T-helper 1 cell treated with Interleukin-12 subunit alpha and Interleukin-12 subunit beta and Interleukin-4 antibody, amounts not matched to agents 30 μg/mL and 1 μg/mL, for 36 hours (primary cell): ENCODE data around the gene SLC9A2.

Experiments
- H3K27ac Mint-ChIP-seq: one replicate; pipeline ENCODE4 v1.8.0; 2021; ENCODE audit warnings: mild to moderate bottlenecking, mixed read lengths
- H3K27me3 Mint-ChIP-seq: one replicate; pipeline ENCODE4 v1.8.0; 2021; ENCODE audit warnings: low read depth, mixed read lengths
- H3K36me3 Mint-ChIP-seq: one replicate; pipeline ENCODE4 v1.8.0; 2021; ENCODE audit warnings: low read depth, mixed read lengths
- H3K4me1 Mint-ChIP-seq: one replicate; pipeline ENCODE4 v1.8.0; 2021; ENCODE audit warnings: low read depth, mixed read lengths
- H3K4me3 Mint-ChIP-seq: one replicate; pipeline ENCODE4 v1.8.0; 2021; ENCODE audit warnings: mild to moderate bottlenecking, moderate library complexity, mixed read lengths
- H3K9me3 Mint-ChIP-seq: one replicate; pipeline ENCODE4 v1.8.0; 2021; ENCODE audit warnings: mixed read lengths

Gene SLC9A2

DNA sequence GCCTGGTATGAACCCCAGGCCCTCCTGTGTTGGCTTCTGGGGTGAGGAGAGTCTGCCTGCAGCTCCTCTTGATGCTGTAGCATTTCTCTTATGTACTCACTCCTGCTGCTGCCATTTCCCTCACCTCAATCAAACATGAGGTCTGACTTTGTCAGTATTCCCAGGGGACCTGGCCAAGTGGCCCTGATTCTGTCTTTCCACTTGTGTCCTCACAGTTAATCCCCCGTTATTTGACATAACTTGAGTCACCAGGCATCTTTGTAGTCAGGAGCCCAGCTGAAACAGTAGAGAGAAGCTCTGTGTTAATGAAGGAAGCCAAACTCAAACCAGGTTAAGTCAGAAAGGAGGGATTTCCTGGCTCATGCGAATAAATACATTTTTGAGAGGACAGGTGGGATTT, 55.0 kb downstream of the SLC9A2 start:
- Mint-ChIP-seq H3K36me3 (no peaks in the 10 kb centered on the region), H3K4me3 (no peak overlapping the region), H3K27me3 (peaks cover 6% of the 10 kb centered on the region), H3K9me3 (no peaks in the 10 kb centered on the region), H3K27ac (no peak overlapping the region), H3K4me1 (no peaks in the 10 kb centered on the region)

DNA sequence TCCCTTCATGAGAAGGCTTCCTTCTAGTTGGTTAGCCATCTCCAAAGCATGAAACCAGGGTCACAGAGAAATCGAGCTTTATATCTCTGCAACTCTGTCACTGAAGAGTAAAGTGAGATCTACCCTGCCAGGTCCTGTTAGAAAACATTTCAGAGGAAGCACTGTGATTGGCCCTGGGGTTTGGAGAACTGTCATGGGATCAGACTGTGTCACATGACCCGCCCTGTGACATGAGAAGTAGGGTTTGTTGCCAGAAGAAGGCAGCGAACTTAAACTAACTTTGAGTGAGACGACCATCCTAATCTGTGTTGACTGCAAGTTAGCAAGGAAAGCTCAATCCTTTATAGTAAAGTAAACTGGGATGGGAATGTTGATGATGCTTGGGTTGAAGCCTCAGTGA, 55.5 kb downstream of the SLC9A2 start:
- no peaks in the 10 kb centered on the region for H3K9me3 Mint-ChIP-seq
- H3K4me3 Mint-ChIP-seq, result no peak overlapping the region
- no peaks in the 10 kb centered on the region for H3K36me3 Mint-ChIP-seq
- H3K27me3 Mint-ChIP-seq, result peaks cover 10% of the 10 kb centered on the region
- H3K4me1 Mint-ChIP-seq, result no peaks in the 10 kb centered on the region
- no peak overlapping the region for H3K27ac Mint-ChIP-seq

DNA sequence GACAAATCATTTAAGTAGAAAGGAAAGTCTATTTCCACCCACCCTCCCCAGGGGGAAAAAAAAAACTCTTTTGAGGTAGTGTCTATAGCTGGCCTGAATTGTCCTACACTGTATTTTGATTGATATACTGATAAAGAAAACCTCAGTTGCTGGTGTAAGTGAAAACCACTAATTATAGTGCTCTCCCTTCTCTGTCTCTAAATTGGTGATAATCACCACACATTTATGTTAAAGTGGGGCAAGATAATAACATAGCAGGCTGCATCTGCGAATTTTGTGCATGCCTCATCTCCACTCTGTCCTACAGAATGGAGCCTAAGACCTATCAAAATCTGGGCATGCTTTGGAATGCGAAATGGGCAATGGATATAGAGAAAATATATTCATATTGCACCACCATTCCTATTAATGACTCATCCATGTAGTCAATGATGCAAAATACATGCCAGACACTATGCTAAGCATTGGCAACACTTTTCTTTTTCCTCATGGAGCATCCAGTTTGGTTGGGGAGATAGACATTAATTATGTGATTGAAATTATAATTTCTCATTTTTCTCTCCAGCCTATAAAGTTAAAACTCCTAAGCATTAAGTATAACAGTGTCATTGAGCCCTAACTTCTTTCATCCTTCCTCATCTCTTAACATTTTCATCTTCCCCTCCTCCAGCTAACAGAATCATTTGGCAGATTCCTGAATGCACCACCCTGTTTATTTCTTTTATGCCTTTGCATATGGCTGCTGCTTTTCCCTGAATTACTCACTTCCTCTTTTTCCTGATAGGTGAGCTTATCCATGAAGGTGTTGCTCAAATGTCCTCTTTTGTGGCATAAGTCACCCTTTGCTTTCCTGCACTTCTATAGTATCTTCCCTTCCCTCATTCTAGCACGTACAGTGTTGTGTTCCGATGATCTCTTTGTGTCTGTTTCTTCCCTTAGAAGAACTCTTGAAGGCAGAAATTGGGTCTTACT, 58.2 kb downstream of the SLC9A2 start:
- Mint-ChIP-seq H3K27ac (no peak overlapping the region), H3K9me3 (no peaks in the 10 kb centered on the region), H3K27me3 (peaks cover 17% of the 10 kb centered on the region), H3K36me3 (no peaks in the 10 kb centered on the region), H3K4me3 (no peak overlapping the region), H3K4me1 (no peaks in the 10 kb centered on the region)

DNA sequence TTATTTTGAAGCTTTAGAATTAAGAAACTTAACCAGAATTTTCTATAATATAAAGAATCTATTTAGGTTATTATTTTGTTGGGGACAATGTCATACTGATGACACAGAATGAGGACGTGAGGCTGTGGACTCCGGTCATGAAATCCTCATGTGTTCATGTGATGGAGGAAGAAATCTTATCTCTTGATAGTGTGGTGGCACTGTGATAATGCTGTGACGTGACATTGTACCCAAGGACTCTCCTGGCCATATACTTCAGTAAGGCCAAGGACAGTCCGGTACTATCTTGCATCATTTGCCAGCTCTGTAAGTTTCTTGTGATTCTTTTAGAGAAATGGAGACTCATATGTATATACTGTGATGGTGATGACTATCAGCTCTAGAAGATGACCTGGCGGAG, 59.1 kb downstream of the SLC9A2 start:
- H3K4me1 Mint-ChIP-seq, result no peaks in the 10 kb centered on the region
- no peak overlapping the region for H3K27ac Mint-ChIP-seq
- no peaks in the 10 kb centered on the region for H3K36me3 Mint-ChIP-seq
- peaks cover 17% of the 10 kb centered on the region for H3K27me3 Mint-ChIP-seq
- H3K9me3 Mint-ChIP-seq, result no peaks in the 10 kb centered on the region
- no peak overlapping the region for H3K4me3 Mint-ChIP-seq

DNA sequence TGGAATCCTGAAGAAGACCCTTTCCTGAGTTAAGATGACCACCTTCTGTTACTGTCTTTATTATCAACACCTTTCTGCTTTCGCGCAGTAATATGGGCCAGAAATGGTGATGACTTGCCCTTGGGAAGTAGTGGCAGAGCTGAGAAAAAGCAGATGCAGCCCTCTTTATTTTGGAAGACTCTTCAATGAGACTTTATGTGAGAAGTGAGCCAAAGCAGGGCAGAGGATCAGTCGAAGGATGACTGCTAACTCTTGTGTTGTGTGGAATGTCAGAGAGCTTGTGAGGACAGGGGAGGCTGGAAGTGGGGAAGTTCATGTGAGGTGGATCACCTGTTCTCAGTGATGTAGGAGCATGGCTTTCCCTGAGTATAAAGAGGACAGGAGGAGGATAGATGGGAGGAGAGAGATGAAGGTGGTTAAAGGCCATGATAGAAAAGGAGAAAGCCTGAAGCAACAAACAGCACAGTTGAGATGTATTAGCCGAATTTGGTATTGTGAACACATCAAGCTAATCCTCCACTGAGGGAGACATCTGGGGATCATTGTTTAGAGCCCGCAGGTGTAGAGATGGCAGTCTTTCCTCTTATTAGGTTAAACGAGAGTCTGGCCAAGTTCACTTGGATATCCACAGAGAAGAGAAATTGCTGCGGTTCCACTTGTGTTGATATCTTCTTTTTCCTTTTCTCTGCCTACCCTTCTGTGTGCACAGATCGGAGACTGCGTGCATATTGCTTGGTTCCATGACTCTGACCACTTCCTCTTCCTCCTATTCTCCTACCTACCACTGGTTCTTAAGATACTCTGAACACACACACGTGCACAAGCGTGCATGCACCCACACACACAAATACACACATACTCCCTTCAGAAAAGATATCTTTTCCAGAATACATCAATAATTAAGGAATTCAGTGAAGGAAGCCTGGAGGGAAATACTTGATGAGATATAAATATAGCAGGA, 67.4 kb downstream of the SLC9A2 start:
- Mint-ChIP-seq H3K27me3 (peaks cover 7% of the 10 kb centered on the region), H3K27ac (no peak overlapping the region), H3K9me3 (no peaks in the 10 kb centered on the region), H3K36me3 (no peaks in the 10 kb centered on the region), H3K4me3 (no peak overlapping the region), H3K4me1 (no peaks in the 10 kb centered on the region)

DNA sequence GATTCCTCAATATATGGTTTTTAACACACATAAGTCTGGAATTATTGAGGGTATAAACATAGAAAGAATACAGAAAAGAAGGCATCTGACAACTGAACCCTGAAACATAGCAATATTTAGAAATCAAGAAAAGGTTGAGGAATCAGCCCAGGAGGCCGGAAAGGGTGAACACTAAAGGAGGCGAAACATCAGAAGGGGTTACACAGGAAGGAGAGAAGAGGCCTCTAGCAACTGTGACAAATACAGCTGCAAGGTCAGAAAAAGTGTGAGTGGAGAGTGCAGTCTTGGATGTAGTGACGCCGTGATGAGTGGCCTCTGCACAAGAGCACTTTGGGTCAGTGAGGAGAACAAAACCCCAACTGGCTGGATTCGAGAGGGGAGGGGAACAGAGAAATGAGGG, 70.7 kb downstream of the SLC9A2 start:
- H3K4me3 Mint-ChIP-seq, result no peak overlapping the region
- no peak overlapping the region for H3K27ac Mint-ChIP-seq
- no peaks in the 10 kb centered on the region for H3K9me3 Mint-ChIP-seq
- peaks cover 10% of the 10 kb centered on the region for H3K27me3 Mint-ChIP-seq
- H3K4me1 Mint-ChIP-seq, result no peaks in the 10 kb centered on the region
- H3K36me3 Mint-ChIP-seq, result no peaks in the 10 kb centered on the region

DNA sequence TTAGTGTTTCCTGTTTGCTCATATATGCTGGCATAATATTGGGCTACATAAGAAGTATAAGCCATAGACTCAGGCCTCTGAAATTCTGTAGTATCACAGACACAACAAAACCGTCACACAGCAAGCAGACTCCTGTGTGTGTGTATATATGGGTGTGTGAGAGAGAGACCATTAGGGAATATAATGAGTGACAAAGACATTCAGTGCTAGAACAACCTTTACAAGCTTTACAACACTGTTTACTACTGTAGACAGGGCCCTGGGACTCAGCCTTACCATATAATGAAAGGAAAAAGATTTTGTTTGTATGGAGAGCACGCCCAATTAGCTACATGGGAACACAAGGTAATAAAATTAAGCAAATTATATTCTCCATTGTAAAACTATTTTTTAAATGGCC, 77.1 kb downstream of the SLC9A2 start:
- Mint-ChIP-seq H3K9me3 (no peaks in the 10 kb centered on the region), H3K36me3 (no peaks in the 10 kb centered on the region), H3K4me3 (no peak overlapping the region), H3K27me3 (peaks cover 3% of the 10 kb centered on the region), H3K27ac (no peak overlapping the region), H3K4me1 (no peaks in the 10 kb centered on the region)

DNA sequence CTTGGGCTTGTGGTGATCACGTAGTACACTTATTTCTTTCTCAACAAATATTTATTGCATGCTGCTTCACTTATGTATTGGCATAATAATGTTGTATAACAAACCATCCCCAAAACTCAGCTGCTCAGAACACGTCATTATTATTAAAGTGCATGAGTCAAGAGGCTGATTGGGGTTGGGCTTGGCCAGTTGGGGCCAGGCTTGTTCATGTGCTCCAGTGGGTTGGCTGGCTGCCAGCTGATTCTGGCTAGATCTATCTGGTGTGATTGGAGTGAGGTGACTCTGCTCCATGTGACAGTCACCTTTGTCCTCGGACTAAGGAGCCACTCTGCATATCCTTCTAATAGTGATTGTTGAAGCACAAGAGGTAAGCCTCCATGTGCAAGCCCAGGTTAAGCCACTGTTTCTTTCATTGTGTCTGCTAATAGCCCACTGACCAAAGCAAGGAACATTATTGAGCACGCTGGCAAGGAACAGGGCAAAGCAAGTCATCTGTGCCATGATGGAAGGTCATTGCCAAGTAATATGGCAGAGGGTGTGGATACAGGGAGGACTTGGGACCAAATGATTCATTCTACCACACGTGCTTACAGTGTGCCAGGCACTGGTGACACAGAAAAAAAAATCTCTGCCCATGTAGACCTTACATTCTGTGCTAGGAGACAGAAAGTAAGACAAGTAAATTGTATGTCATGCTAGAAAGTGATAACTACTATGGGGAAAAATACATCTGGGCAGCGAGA, 79.2 kb downstream of the SLC9A2 start:
- no peaks in the 10 kb centered on the region for H3K9me3 Mint-ChIP-seq
- no peak overlapping the region for H3K4me3 Mint-ChIP-seq
- no peak overlapping the region for H3K27ac Mint-ChIP-seq
- no peaks in the 10 kb centered on the region for H3K4me1 Mint-ChIP-seq
- no peaks in the 10 kb centered on the region for H3K36me3 Mint-ChIP-seq
- H3K27me3 Mint-ChIP-seq, result peaks cover 12% of the 10 kb centered on the region

DNA sequence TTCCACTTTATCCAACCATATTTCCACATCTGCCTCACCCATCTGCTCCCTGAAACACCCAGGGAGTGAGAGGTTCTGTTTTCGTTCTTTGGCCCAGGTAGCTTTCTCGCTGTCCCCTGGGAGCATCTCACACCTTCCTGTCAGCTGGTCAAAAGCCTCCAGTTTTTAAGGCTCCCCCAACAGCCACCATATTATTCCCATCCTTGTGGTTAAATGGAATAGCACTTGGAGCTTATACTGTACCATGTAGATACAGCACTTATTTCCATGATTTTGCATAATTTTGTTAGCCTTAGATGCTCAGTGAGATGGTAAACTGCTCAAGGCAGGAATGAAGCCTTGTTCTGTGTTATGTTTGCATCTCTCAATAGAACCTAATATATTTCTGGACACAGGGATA, 84.0 kb downstream of the SLC9A2 start:
- Mint-ChIP-seq H3K27me3 (peaks cover 15% of the 10 kb centered on the region), H3K9me3 (no peaks in the 10 kb centered on the region), H3K4me1 (no peaks in the 10 kb centered on the region), H3K36me3 (no peaks in the 10 kb centered on the region), H3K4me3 (no peak overlapping the region), H3K27ac (no peak overlapping the region)

DNA sequence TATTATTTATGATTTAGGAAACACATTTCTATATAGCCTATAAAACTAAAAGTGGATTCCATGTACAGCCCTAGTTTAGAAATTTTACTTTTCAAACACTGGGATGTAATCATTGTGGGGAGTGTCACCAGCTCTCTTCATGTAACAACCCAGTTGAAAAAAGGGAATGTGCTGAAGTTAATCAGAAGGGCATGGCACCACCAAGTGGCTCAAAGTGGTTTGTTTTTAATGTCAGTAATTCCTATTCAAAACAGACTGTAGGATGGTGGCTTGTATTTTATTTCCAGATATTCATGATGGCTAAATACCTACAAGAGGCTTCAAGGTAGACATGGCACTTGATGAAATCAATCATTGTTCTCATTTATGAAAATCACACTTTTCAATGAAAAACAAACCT, 84.4 kb downstream of the SLC9A2 start:
- no peaks in the 10 kb centered on the region for H3K9me3 Mint-ChIP-seq
- no peaks in the 10 kb centered on the region for H3K36me3 Mint-ChIP-seq
- H3K27me3 Mint-ChIP-seq, result peaks cover 15% of the 10 kb centered on the region
- H3K4me1 Mint-ChIP-seq, result no peaks in the 10 kb centered on the region
- H3K4me3 Mint-ChIP-seq, result no peak overlapping the region
- H3K27ac Mint-ChIP-seq, result no peak overlapping the region

DNA sequence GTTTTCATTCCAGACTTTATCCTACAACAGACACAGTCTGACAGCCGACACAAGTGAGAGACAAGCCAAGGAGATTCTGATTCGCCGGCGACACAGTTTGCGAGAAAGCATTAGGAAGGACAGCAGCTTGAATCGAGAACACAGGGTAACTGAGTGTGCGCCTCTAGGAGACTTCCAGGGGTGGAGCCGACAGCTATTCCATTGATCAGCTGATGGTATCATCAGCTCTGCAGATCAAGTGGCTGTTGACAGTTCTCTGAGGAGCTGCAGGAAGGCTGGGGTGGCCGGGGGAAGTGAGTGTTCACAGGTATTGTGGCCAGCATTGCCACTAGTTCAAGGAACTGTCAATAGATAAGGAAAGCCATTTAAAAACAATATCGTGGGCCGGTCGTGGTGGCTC, 85.2 kb downstream of the SLC9A2 start:
- no peaks in the 10 kb centered on the region for H3K36me3 Mint-ChIP-seq
- peaks cover 15% of the 10 kb centered on the region for H3K27me3 Mint-ChIP-seq
- no peaks in the 10 kb centered on the region for H3K9me3 Mint-ChIP-seq
- H3K4me3 Mint-ChIP-seq, result no peak overlapping the region
- no peaks in the 10 kb centered on the region for H3K4me1 Mint-ChIP-seq
- no peak overlapping the region for H3K27ac Mint-ChIP-seq

DNA sequence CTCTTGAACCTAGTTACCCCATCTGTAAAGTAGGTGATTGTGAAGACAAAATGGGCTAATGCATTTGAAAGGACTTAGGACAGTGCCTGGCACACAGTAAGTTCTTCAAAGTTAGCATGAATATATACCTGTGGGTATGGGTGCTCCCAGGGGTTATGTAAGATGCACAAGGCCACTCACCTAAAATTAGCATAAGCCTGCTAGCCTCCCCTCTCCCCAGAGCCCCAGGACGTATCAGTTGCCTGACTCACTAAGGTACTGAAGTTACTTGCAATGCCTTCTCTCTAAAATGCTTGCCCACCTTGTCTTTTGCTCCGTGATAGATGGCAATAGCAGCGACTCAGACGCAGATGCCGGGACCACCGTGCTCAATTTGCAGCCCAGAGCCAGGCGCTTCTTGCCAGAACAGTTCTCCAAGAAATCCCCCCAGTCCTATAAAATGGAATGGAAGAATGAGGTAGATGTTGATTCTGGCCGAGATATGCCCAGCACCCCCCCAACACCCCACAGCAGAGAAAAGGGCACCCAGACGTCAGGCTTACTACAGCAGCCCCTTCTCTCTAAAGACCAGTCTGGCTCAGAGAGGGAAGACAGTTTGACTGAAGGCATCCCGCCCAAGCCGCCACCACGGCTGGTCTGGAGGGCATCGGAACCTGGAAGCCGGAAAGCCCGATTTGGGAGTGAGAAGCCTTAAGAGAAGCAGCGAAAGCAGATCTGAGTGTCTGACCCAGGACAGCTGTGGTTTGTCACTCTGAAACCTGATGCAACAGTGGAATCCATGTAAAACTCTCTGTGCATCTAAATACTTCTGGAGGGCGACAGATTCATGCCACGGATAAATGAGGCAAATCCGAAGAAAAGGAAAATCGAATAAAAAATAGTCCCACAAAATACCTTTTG, 88.7 kb downstream of the SLC9A2 start:
- no peak overlapping the region for H3K27ac Mint-ChIP-seq
- H3K4me1 Mint-ChIP-seq, result no peaks in the 10 kb centered on the region
- no peaks in the 10 kb centered on the region for H3K36me3 Mint-ChIP-seq
- no peaks in the 10 kb centered on the region for H3K9me3 Mint-ChIP-seq
- H3K27me3 Mint-ChIP-seq, result peaks cover 9% of the 10 kb centered on the region
- no peak overlapping the region for H3K4me3 Mint-ChIP-seq

DNA sequence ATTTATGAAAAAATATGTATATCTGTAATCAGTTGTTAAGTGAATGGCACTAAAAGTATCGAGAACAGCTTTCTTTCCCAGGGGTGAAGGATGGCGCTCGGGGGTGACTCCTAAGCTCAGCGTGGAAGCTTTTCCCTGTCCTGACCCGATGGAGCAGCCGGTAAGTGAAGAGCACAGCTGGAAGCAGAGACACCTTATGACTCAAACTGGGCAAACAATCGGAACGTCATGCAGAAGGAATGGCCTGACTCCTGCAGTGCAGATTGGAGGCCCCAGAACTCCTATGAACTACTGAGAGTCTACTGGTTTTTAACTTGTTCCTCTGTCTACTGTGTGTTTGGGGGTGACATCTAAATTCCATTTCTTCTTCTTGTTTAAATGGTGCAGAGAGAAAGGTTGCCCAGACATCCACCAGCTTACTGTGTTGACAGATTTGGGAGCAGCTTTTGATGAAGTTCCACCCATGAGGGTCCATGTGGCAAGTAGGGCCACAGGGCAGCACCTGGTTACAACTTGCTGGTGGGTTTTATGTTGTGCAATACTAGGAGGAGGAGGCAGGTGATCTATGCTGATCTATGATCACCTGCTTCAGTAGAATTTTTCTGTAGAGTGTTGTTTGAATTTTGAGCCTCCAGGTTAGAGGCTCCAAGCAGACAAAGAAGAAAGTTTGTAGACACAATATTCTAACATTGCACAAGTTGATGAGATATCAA, 89.7 kb downstream of the SLC9A2 start:
- Mint-ChIP-seq H3K36me3 (no peaks in the 10 kb centered on the region), H3K4me3 (no peak overlapping the region), H3K27me3 (peaks cover 5% of the 10 kb centered on the region), H3K9me3 (no peaks in the 10 kb centered on the region), H3K27ac (no peak overlapping the region), H3K4me1 (no peaks in the 10 kb centered on the region)
